ENCODE results near the gene SLC12A7. TPM values are rescaled to one million over a fixed set of nuclear protein-coding genes. Genes with fewer than 3 reads are reported as not detected.

The SLC12A7 gene
- total RNA-seq, 2 experiments from 2014 or later: 0.06 TPM; not detected in 1

GRCh38 chr5:1065891-1066650 is 45.8 kb downstream of the SLC12A7 start:
- no TSS peak for BruUV-seq (replicated peaks)
- no peaks in the 10 kb centered on the region for H4K20me1 ChIP-seq (ENCODE audit: insufficient read depth, low read length)
- H3K79me2 ChIP-seq (ENCODE audit: insufficient read depth, low read depth, low read length): no peaks in the 10 kb centered on the region
- no peaks in the 10 kb centered on the region for H3K9me3 ChIP-seq (ENCODE audit: low read length)
- TF ChIP-seq CTCF (conservative IDR thresholded peaks at IDR 0.05; ENCODE audit: low read length) (no peak), EZH2phosphoT487 (IDR thresholded peaks at IDR 0.05; ENCODE audit: borderline replicate concordance, low read depth, low read length) (no peak)
- no peak overlapping the region for H3K4me3 ChIP-seq (ENCODE audit: low read depth, low read length, poor library complexity, severe bottlenecking)
- no peak overlapping the region for H3K4me2 ChIP-seq (ENCODE audit: low read length)
- DNase-seq (ENCODE audit: low spot score): no peak
- H3K9me2 ChIP-seq (ENCODE audit: insufficient read depth, low read length): no peaks in the 10 kb centered on the region
- no peak overlapping the region for H2AFZ ChIP-seq (ENCODE audit: low read length)
- POLR2A ChIA-PET: interaction anchor here (0.6 kb wide), 1 partner anchor 14 kb away, joined by 3 read pairs; no protein-coding TSS in a partner anchor
- intact Hi-C loops (cut with micrococcal nuclease; ENCODE audit: unreplicated experiment): no loop called here
- CTCF ChIA-PET (ENCODE audit: unreplicated experiment): no interaction called here
- no peaks in the 10 kb centered on the region for H3K4me1 ChIP-seq (ENCODE audit: insufficient read depth, low read length, poor library complexity, severe bottlenecking)
- H3K36me3 ChIP-seq (ENCODE audit: insufficient read depth, low read length): no peaks in the 10 kb centered on the region
- H3K27ac ChIP-seq (ENCODE audit: low read depth, low read length, poor library complexity, severe bottlenecking): no peak overlapping the region

- H3K4me2 ChIP-seq (ENCODE audit: low read length): no peak overlapping the region
- H3K9me2 ChIP-seq (ENCODE audit: insufficient read depth, low read length): no peaks in the 10 kb centered on the region
- no peaks in the 10 kb centered on the region for H3K36me3 ChIP-seq (ENCODE audit: insufficient read depth, low read length)
- no peaks in the 10 kb centered on the region for H4K20me1 ChIP-seq (ENCODE audit: insufficient read depth, low read length)
- POLR2A ChIA-PET: no interaction called here
- intact Hi-C loops (cut with micrococcal nuclease; ENCODE audit: unreplicated experiment): no loop called here
- no peaks in the 10 kb centered on the region for H3K79me2 ChIP-seq (ENCODE audit: insufficient read depth, low read depth, low read length)
- H3K9me3 ChIP-seq (ENCODE audit: low read length): no peaks in the 10 kb centered on the region
- H3K27ac ChIP-seq (ENCODE audit: low read depth, low read length, poor library complexity, severe bottlenecking): no peak overlapping the region
- H3K4me3 ChIP-seq (ENCODE audit: low read depth, low read length, poor library complexity, severe bottlenecking): no peak overlapping the region
- CTCF ChIA-PET (ENCODE audit: unreplicated experiment): no interaction called here
- no TSS peak for BruUV-seq (replicated peaks)
- H2AFZ ChIP-seq (ENCODE audit: low read length): no peak overlapping the region
- no peak for DNase-seq (ENCODE audit: low spot score)
- no peak for TF ChIP-seq EZH2phosphoT487 (IDR thresholded peaks at IDR 0.05; ENCODE audit: borderline replicate concordance, low read depth, low read length)
- TF ChIP-seq CTCF (conservative IDR thresholded peaks at IDR 0.05; ENCODE audit: low read length): no peak
- H3K4me1 ChIP-seq (ENCODE audit: insufficient read depth, low read length, poor library complexity, severe bottlenecking): no peaks in the 10 kb centered on the region
Measured at GRCh38 chr5:1065143-1065750, 46.6 kb downstream of the SLC12A7 start.
